ENCODE results near the gene GPR143.

GPR143 gene

GRCh38 chrX:9700555-9700954, 65.1 kb downstream of the GPR143 start:
- Histone ChIP-seq H3K4me3 (ENCODE audit: low read length) (no peak overlapping the region), H3K27me3 (ENCODE audit: control insufficient read depth, insufficient read depth, low read length) (no peaks in the 10 kb centered on the region), H3K36me3 (ENCODE audit: control insufficient read depth, insufficient read depth, low read length) (no peaks in the 10 kb centered on the region)

GRCh38 chrX:9698576-9698975, 67.1 kb downstream of the GPR143 start:
- Histone ChIP-seq H3K27ac (ENCODE audit: low read depth, low read length) (no peak overlapping the region), H3K36me3 (ENCODE audit: control insufficient read depth, insufficient read depth, low read length) (no peaks in the 10 kb centered on the region), H3K4me1 (ENCODE audit: control insufficient read depth, insufficient read depth, low read length) (no peaks in the 10 kb centered on the region), H3K27me3 (ENCODE audit: control insufficient read depth, insufficient read depth, low read length) (no peaks in the 10 kb centered on the region), H3K4me3 (ENCODE audit: low read length) (no peak overlapping the region), H3K9ac (ENCODE audit: low read length) (no peak overlapping the region)

More at GRCh38 chrX:9700555-9700954, 65.1 kb downstream of the GPR143 start:
- H3K4me1 ChIP-seq (ENCODE audit: control insufficient read depth, insufficient read depth, low read length): no peaks in the 10 kb centered on the region
- no peak overlapping the region for H3K9ac ChIP-seq (ENCODE audit: low read length)
- H3K27ac ChIP-seq (ENCODE audit: low read depth, low read length): no peak overlapping the region

- H3K27ac ChIP-seq (ENCODE audit: low read depth, low read length): no peak overlapping the region
- no peaks in the 10 kb centered on the region for H3K27me3 ChIP-seq (ENCODE audit: control insufficient read depth, insufficient read depth, low read length)
- no peaks in the 10 kb centered on the region for H3K4me1 ChIP-seq (ENCODE audit: control insufficient read depth, insufficient read depth, low read length)
- no peak overlapping the region for H3K4me3 ChIP-seq (ENCODE audit: low read length)
- H3K36me3 ChIP-seq (ENCODE audit: control insufficient read depth, insufficient read depth, low read length): no peaks in the 10 kb centered on the region
- no peak overlapping the region for H3K9ac ChIP-seq (ENCODE audit: low read length)
Measured at GRCh38 chrX:9693307-9694001, 72.2 kb downstream of the GPR143 start.

DNA sequence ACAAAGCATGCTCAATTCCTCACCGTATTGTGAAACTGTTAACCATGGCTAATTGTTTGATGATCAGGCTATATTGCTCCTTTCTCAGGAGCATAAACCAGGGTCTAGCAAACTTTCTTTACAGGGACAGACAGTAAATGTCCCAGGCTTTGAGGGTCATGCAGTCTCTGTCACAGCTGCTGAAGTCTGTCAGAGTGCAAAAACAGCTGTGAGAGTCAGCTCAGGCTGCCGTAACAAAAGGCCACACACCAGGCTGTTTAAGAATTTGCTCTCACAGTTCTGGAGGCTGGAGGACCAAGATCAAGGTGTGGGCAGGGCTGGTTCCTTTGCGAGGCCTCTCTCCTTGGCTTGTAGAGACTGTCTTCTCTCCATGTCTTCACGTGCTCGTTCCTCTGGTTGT, 75.6 kb downstream of the GPR143 start:
- H3K27ac ChIP-seq (ENCODE audit: low read depth, low read length): no peak overlapping the region
- no peaks in the 10 kb centered on the region for H3K27me3 ChIP-seq (ENCODE audit: control insufficient read depth, insufficient read depth, low read length)
- no peaks in the 10 kb centered on the region for H3K36me3 ChIP-seq (ENCODE audit: control insufficient read depth, insufficient read depth, low read length)
- no peaks in the 10 kb centered on the region for H3K4me1 ChIP-seq (ENCODE audit: control insufficient read depth, insufficient read depth, low read length)
- no peak overlapping the region for H3K4me3 ChIP-seq (ENCODE audit: low read length)
- H3K9ac ChIP-seq (ENCODE audit: low read length): no peak overlapping the region

GRCh38 chrX:9688833-9689232, 76.8 kb downstream of the GPR143 start:
- H3K4me1 ChIP-seq (ENCODE audit: control insufficient read depth, insufficient read depth, low read length): no peaks in the 10 kb centered on the region
- no peaks in the 10 kb centered on the region for H3K36me3 ChIP-seq (ENCODE audit: control insufficient read depth, insufficient read depth, low read length)
- H3K9ac ChIP-seq (ENCODE audit: low read length): no peak overlapping the region
- H3K27me3 ChIP-seq (ENCODE audit: control insufficient read depth, insufficient read depth, low read length): no peaks in the 10 kb centered on the region
- H3K27ac ChIP-seq (ENCODE audit: low read depth, low read length): no peak overlapping the region
- no peak overlapping the region for H3K4me3 ChIP-seq (ENCODE audit: low read length)

- H3K9ac ChIP-seq (ENCODE audit: low read length): no peak overlapping the region
- H3K36me3 ChIP-seq (ENCODE audit: control insufficient read depth, insufficient read depth, low read length): no peaks in the 10 kb centered on the region
- no peak overlapping the region for H3K27ac ChIP-seq (ENCODE audit: low read depth, low read length)
- H3K4me1 ChIP-seq (ENCODE audit: control insufficient read depth, insufficient read depth, low read length): no peaks in the 10 kb centered on the region
- H3K4me3 ChIP-seq (ENCODE audit: low read length): no peak overlapping the region
- H3K27me3 ChIP-seq (ENCODE audit: control insufficient read depth, insufficient read depth, low read length): no peaks in the 10 kb centered on the region
Measured at GRCh38 chrX:9687899-9688298, 77.7 kb downstream of the GPR143 start.

GRCh38 chrX:9683350-9683749, 82.3 kb downstream of the GPR143 start:
- H3K27me3 ChIP-seq (ENCODE audit: control insufficient read depth, insufficient read depth, low read length): no peaks in the 10 kb centered on the region
- H3K4me3 ChIP-seq (ENCODE audit: low read length): no peak overlapping the region
- H3K27ac ChIP-seq (ENCODE audit: low read depth, low read length): no peak overlapping the region
- H3K9ac ChIP-seq (ENCODE audit: low read length): no peak overlapping the region
- H3K4me1 ChIP-seq (ENCODE audit: control insufficient read depth, insufficient read depth, low read length): no peaks in the 10 kb centered on the region
- no peaks in the 10 kb centered on the region for H3K36me3 ChIP-seq (ENCODE audit: control insufficient read depth, insufficient read depth, low read length)

GRCh38 chrX:9682861-9683260, 82.8 kb downstream of the GPR143 start:
- H3K4me3 ChIP-seq (ENCODE audit: low read length): no peak overlapping the region

DNA sequence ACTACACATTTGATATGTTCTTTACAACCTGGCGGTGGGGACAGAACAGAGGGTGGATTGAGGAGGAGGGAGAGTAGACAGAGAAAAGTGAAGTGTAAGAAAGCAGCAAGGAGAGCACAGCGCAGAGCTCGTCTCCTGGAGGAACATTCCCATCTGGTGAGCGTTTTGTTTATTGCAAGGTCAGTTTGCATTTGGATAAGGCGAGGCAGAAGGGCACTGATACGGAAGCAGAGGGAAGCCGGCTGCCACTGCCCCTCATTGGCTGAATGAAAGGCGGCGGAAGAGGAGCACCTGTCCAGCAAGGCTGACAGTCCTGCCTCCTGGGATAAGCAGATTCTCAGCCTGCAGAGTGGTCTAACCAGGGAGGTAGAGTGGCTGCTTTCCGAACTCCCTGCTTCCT, 83.2 kb downstream of the GPR143 start:
- H3K4me1 ChIP-seq (ENCODE audit: control insufficient read depth, insufficient read depth, low read length): no peaks in the 10 kb centered on the region
- no peaks in the 10 kb centered on the region for H3K27me3 ChIP-seq (ENCODE audit: control insufficient read depth, insufficient read depth, low read length)
- no peaks in the 10 kb centered on the region for H3K36me3 ChIP-seq (ENCODE audit: control insufficient read depth, insufficient read depth, low read length)
- no peak overlapping the region for H3K9ac ChIP-seq (ENCODE audit: low read length)
- no peak overlapping the region for H3K27ac ChIP-seq (ENCODE audit: low read depth, low read length)
- no peak overlapping the region for H3K4me3 ChIP-seq (ENCODE audit: low read length)

More at GRCh38 chrX:9682861-9683260, 82.8 kb downstream of the GPR143 start:
- no peaks in the 10 kb centered on the region for H3K4me1 ChIP-seq (ENCODE audit: control insufficient read depth, insufficient read depth, low read length)
- H3K9ac ChIP-seq (ENCODE audit: low read length): no peak overlapping the region
- H3K27me3 ChIP-seq (ENCODE audit: control insufficient read depth, insufficient read depth, low read length): no peaks in the 10 kb centered on the region
- H3K27ac ChIP-seq (ENCODE audit: low read depth, low read length): no peak overlapping the region
- H3K36me3 ChIP-seq (ENCODE audit: control insufficient read depth, insufficient read depth, low read length): no peaks in the 10 kb centered on the region

GRCh38 chrX:9681422-9681821, 84.2 kb downstream of the GPR143 start:
- Histone ChIP-seq H3K27ac (ENCODE audit: low read depth, low read length) (no peak overlapping the region), H3K36me3 (ENCODE audit: control insufficient read depth, insufficient read depth, low read length) (no peaks in the 10 kb centered on the region), H3K4me1 (ENCODE audit: control insufficient read depth, insufficient read depth, low read length) (no peaks in the 10 kb centered on the region), H3K4me3 (ENCODE audit: low read length) (no peak overlapping the region), H3K9ac (ENCODE audit: low read length) (no peak overlapping the region), H3K27me3 (ENCODE audit: control insufficient read depth, insufficient read depth, low read length) (no peaks in the 10 kb centered on the region)

DNA sequence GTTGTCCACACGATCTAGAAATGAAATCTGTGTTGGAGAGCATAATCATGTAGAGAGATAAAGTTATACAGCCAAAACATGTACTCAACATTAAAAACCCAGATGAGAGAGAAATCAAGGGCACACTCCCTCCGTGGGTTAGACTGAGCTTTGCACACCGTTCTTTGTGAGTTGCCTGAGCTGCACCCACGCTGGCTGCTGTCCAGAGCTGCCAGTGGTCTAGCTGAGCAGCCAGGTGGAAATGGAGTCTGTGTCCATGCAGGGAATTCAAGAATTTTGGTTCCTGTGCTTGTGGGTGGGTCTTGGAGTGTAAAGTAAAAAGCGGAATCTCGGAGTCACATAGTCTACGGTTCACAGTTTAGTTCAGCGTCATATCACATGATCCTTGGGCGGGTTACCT, 84.6 kb downstream of the GPR143 start:
- Histone ChIP-seq H3K27me3 (ENCODE audit: control insufficient read depth, insufficient read depth, low read length) (no peaks in the 10 kb centered on the region), H3K4me3 (ENCODE audit: low read length) (no peak overlapping the region), H3K4me1 (ENCODE audit: control insufficient read depth, insufficient read depth, low read length) (no peaks in the 10 kb centered on the region)

GRCh38 chrX:9678215-9678965, 87.3 kb downstream of the GPR143 start:
- Histone ChIP-seq H3K27me3 (ENCODE audit: control insufficient read depth, insufficient read depth, low read length) (no peaks in the 10 kb centered on the region), H3K27ac (ENCODE audit: low read depth, low read length) (no peak overlapping the region), H3K4me1 (ENCODE audit: control insufficient read depth, insufficient read depth, low read length) (no peaks in the 10 kb centered on the region), H3K4me3 (ENCODE audit: low read length) (no peak overlapping the region), H3K9ac (ENCODE audit: low read length) (no peak overlapping the region), H3K36me3 (ENCODE audit: control insufficient read depth, insufficient read depth, low read length) (no peaks in the 10 kb centered on the region)

More for the DNA sequence above, 84.6 kb downstream of the GPR143 start:
- H3K9ac ChIP-seq (ENCODE audit: low read length): no peak overlapping the region
- H3K27ac ChIP-seq (ENCODE audit: low read depth, low read length): no peak overlapping the region
- no peaks in the 10 kb centered on the region for H3K36me3 ChIP-seq (ENCODE audit: control insufficient read depth, insufficient read depth, low read length)
